NCI-H2107 (cell line): ENCODE data around the gene OR5B17.
"Not testable (repeated sequence)": the region's sequence is repeated elsewhere in the genome, so short reads cannot be mapped to it uniquely, and the experiment has no call there.

Experiments used
- DNase-seq: peaks from one replicate; lab custom pipeline; 2025; lab: John Stamatoyannopoulos, UW

Gene OR5B17

DNA sequence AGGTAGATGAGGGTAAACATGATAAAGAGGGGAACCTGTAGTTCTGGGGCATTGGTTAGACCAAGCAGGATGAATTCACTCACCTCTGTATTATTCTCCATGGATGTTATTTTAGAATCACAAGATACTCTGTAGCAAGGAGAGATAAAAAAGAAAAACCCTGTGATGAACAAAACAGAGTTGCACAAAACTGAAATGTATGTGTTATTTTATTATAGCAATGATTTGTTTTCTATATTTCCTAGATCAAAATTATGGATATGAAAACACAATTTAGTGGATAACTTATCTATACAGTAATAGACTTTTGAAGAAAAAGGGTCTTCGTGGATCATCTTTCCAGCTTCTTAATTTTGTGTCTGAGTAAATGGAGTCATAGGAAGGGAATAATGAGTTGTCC is at the start of gene OR5B17:
Gene OR5B17 (minus strand): TSS at position 101 of the 400 bp plus-strand sequence. CDS start 0 bp downstream, at position 101.
- DNase-seq: no peak

DNA sequence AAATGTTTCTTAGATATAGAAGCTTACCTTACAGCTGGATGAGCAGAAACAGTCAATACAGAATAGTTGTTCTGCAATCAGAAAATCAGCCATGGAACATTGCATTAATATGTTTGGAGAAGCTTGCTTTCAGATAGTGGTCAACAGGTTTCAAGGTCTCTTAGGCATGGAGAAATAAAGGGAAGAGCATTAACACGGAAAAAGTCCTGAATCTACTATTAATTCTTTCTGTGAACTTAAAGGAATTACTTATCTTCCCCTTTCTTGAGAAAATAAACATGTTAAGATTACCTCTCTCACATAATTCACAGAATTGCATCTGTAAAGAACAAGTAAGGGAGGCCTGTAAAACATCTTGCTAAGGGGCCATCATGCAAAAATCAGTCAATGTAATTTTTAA is 47.9 kb upstream of the OR5B17 start, which contains the start of gene OR5B3:
Gene OR5B3 (minus strand): TSS at position 101 of the 400 bp plus-strand sequence. CDS start 3,465 bp downstream, outside the sequence.
- DNase-seq: no peak

DNA sequence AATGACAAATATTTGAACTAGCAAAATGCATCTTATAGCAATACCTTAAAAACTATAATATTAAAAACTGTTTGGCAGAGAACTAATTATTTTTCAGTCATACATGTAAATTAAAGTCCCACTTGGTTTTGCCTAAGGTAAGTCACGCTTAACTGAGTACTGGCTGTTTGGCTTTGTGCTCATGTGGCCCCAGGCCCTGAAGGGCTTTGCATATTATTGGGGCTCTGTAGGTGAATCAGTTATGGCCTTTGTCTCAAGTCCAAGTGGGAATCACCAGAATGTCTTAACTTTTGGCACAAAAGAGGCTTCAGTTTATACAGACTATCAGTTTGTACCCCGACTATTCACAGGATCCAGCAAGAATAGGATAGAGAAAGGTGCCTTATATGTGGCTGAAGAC is 40.8 kb upstream of the OR5B17 start:
- DNase-seq: not testable (repeated sequence)

DNA sequence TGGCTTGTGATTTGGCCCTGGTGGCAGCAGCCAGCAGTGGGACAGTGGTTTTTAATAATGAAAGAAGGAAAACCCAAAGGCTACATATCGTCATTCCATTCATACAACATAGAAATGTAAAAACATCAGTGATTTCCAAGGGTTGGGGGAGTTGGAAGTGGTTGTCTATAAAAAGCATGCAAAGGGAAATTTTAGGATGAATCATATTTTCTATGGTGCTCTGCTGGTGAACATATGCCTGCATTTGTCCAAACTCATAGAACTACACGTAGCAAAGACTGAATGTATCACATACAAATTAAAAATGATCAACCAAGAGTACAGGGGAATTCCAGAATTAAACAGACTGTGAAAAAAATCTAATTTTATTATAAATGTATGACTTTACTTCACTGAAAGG is 36.7 kb upstream of the OR5B17 start:
- DNase-seq: no peak

DNA sequence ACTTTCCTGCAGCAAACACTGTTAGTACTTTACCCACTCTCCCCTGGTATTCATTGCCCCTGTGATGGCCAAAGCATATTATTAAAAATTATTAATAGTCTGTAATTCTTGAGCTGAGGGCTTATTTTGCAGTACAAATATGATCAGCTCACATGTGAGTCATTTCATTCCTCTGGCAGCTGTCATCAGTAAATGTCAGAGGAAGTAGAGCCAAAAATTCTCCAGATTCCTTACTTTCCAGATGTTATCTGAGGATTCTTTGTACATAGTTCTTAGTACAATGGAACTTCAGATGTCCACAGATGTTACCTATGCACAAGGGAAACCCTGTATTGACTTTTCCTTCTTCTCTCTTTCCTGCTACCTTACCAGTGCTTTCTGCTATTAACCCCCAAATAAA is 35.3 kb upstream of the OR5B17 start:
- DNase-seq: no peak

DNA sequence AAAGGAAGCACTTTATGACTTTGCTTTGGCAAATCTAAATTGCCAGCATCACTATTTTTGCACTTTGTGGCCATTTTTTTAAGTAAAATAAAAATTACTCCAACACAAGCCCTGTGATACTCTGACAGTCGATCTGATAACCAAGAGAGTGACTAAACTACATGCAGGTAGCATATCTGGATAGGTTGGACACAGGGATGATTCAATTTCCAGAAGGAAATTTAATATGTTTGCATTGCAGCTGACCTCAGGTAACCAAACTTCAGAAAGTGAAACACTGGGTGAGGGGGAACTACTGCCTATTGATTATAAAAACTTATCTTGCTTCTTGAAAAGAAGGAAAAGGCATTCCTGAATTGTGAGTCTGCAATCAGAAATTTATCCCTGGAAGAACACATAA is 33.9 kb upstream of the OR5B17 start:
- no peak for DNase-seq

DNA sequence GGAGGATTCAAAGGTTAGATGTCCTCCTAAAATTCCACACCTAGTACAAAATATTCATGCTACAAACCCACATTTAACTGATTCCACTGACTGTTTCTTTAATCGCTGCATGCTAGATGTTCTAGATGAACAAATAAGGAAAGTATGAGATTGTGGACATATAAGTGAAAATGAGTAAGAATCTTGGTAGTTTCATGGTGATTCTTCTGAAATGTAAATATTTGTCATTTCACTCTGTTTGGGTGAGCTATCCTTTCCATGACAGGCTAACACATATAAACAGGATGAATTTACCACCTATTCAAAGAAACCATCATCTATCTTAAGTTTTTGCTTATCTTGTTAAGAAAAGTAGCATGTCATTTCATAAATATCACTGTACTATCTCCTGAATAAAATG is 33.0 kb upstream of the OR5B17 start:
- no peak for DNase-seq

DNA sequence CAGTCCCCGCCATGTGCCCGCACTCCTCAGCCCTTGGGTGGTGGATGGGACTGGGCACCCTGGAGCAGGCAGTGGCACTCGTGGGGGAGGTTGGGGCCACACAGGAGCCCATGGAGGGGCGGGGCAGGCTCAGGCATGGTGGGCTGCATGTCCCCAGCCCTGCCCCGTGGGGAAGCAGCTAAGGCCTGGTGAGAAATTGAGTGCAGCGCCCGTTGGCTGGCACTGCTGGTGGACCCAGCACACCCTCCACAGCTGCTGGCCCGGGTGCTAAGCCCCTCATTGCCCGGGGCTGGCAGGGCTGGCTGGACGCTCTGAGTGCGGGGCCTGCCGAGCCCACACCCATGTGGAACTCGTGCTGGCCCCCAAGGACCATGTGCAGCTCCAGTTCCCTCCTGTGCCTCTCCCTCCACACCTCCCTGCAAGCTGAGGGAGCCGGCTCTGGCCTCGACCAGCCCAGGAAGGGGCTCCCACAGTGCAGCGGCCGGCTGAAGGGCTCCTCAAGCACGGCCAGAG is 31.7 kb upstream of the OR5B17 start:
- no peak for DNase-seq

DNA sequence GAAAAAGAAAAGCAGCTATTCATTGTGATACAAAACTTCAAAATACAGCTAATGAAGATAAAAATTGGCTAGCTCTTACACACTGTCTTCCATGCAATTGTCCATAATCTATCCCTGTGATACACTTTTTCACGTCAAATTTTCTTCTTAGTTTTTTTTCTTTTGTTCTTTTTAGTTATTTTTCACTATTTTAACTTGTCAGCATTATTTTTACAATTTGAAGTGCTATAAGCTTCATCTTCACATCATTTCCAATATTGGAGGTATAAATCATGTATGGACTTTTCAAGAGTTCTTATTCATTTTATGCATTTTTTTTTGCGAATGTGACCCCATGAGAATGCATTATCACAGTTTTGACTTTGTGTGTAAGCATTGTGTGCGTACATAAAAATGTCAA is 4.1 kb downstream of the OR5B17 start:
- DNase-seq: no peak

DNA sequence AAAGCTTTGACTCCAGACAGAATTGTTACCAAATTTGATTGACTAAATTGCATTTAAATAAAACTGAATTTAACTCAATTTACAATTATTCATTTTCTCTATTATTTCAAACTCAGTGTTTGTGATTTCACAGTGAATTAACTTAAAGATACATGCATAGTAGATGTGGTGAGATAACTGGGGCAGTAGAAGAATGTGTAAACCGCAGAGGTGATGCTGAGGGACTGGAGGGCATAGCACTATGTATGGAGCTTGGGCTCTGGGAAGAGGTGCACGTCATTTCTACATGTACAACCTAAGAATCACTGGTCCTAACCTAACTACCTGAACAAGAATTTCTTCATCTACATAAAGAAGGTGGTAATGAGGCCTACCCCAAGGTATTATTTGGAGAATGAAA is 13.7 kb downstream of the OR5B17 start:
- DNase-seq: no peak

DNA sequence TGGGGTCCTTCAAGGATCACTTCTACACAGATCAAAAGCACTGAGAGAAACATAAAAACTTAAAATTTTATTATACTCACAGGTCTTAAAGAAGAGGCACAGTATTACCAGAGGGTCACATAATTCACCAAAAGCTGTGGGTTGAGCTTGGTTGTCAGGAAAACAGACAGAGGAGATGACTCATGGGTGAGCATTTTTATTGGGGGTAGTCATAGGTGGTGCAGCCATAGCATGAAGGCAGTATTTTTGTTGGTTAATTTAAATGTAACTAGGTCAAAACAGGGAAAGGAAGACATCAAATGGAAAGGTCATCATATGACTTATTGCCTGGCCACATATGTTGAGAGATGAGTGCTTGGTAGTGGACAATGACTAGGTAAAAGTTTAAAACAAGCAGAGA is 24.2 kb downstream of the OR5B17 start:
- DNase-seq: no peak

DNA sequence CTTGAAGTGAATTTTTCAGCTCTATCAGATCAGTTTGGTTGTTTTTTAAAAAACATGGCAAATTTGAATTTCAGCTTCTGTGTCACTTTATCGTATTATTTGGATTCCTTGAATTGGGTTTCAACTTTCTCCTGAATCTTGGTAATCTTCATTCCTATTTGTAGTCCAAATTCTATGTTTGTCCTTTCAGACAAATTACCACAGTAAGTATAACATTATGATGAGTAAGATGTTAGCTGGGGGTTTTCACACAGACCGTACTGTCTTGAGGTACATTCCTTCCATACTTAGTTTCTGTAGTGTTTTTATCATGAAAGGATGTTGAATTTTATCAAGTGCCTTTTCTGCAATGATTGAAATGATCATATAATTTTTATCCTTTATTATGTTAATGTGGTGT is 28.0 kb downstream of the OR5B17 start:
- DNase-seq: no peak

DNA sequence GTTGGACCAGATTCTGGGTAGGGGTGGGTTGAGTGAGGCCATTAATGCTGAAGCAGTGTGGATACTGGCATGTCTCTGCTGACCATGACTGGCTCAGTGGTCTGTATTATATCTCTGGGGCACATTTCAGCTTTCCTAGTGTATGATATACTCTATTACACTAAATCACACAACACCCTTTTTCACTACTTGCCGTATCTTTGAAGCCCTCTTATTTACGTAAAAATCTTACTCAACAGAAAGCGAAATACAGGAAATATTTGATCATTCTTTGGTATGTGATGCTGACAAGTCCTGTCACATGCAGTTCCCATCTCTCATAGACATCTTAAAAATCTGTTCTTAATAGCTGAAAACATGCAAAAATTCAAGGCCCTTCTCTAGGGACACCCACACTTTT is 40.3 kb downstream of the OR5B17 start:
- no peak for DNase-seq

DNA sequence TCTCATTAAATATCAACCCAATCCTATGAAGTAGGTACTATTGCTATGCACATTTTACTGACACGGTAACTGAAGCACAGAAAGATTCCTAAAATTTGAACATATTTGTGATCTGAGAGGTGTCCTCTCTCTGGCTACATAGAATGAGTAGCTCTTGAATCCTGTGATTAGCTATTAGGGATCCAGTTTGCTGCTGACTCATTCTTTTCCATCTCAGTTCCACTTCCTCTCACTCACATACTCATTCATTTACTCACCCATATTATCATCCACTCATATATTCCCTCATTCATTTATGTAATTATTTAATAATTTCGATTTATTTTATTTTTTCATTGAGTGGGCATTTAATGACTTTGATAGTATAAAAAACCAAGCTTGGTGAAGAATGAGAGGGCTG is 42.7 kb downstream of the OR5B17 start:
- no peak for DNase-seq
